Stimulated activated naive B cell treated with anti-CD40 and anti-IgM and Interleukin-4, amounts not matched to agents 10 μg/mL and 1 μg/mL and 100 μg/mL, for 72 hours (primary cell): ENCODE data around the gene GPR78.
A peak's percentile ranks its signal among the peaks of the same experiment; 100 is the strongest.
"Not testable (repeated sequence)": the region's sequence is repeated elsewhere in the genome, so short reads cannot be mapped to it uniquely, and the experiment has no call there.

Source experiments
- ATAC-seq, 2 donors: fragments of 150-1000 bp; cut with Tn5 transposase; replicated peaks; 2 replicates each; pipeline ENCODE4 v1.10.0; 2021; ENCODE audit warnings: moderate library complexity in 1 of 2
- DNase-seq: peaks from one replicate; pipeline ENCODE4 v3.0.0; 2021
- H3K27ac Mint-ChIP-seq: one replicate; pipeline ENCODE4 v1.8.0; 2022; ENCODE audit warnings: mild to moderate bottlenecking, mixed read lengths
- H3K27me3 Mint-ChIP-seq, 2 donors: one replicate each; pipeline ENCODE4 v1.8.0; 2022; ENCODE audit warnings: mixed read lengths in 2 of 2
- H3K36me3 Mint-ChIP-seq, 2 donors: one replicate each; pipeline ENCODE4 v1.8.0; 2022; ENCODE audit warnings: mixed read lengths in 2 of 2, mild to moderate bottlenecking in 1 of 2
- H3K4me1 Mint-ChIP-seq, 2 donors: one replicate each; pipeline ENCODE4 v1.8.0; 2022; ENCODE audit warnings: mixed read lengths in 2 of 2, mild to moderate bottlenecking in 1 of 2
- H3K4me3 Mint-ChIP-seq, 2 donors: one replicate each; pipeline ENCODE4 v1.8.0; 2022; ENCODE audit warnings: mild to moderate bottlenecking in 2 of 2, mixed read lengths in 2 of 2, moderate library complexity in 1 of 2
- H3K9me3 Mint-ChIP-seq, 2 donors: one replicate each; pipeline ENCODE4 v1.8.0; 2022; ENCODE audit warnings: mixed read lengths in 2 of 2, mild to moderate bottlenecking in 1 of 2

GPR78 gene

GRCh38 chr4:8612646-8613045, 32.5 kb downstream of the GPR78 start:
- no peak for ATAC-seq
- no peak for DNase-seq
- no peak overlapping the region for H3K4me3 Mint-ChIP-seq
- no peak overlapping the region for H3K27ac Mint-ChIP-seq
- peaks cover 5 to 10% of the 10 kb centered on the region in 2 donors for H3K27me3 Mint-ChIP-seq
- H3K36me3 Mint-ChIP-seq, result no peaks in the 10 kb centered on the region
- H3K4me1 Mint-ChIP-seq, result no peaks in the 10 kb centered on the region
- H3K9me3 Mint-ChIP-seq, result no peaks in the 10 kb centered on the region

GRCh38 chr4:8613421-8614364, 33.5 kb downstream of the GPR78 start:
- H3K4me3 Mint-ChIP-seq, result no peak overlapping the region
- no peak for ATAC-seq
- no peaks in the 10 kb centered on the region for H3K36me3 Mint-ChIP-seq
- H3K4me1 Mint-ChIP-seq, result no peaks in the 10 kb centered on the region
- no peaks in the 10 kb centered on the region for H3K9me3 Mint-ChIP-seq
- DNase-seq, result no peak
- no peak overlapping the region for H3K27ac Mint-ChIP-seq
- peaks cover 5 to 10% of the 10 kb centered on the region in 2 donors for H3K27me3 Mint-ChIP-seq

GRCh38 chr4:8614365-8615193, 34.4 kb downstream of the GPR78 start:
- H3K27ac Mint-ChIP-seq, result no peak overlapping the region
- H3K9me3 Mint-ChIP-seq, result no peaks in the 10 kb centered on the region
- H3K4me3 Mint-ChIP-seq, result no peak overlapping the region
- H3K27me3 Mint-ChIP-seq, result peaks cover 0 to 10% of the 10 kb centered on the region in 2 donors
- ATAC-seq (no peak), DNase-seq (no peak)
- no peaks in the 10 kb centered on the region for H3K36me3 Mint-ChIP-seq
- no peaks in the 10 kb centered on the region for H3K4me1 Mint-ChIP-seq

GRCh38 chr4:8615366-8615765, 35.2 kb downstream of the GPR78 start:
- no peaks in the 10 kb centered on the region for H3K36me3 Mint-ChIP-seq
- no peak overlapping the region for H3K4me3 Mint-ChIP-seq
- peaks cover 0 to 10% of the 10 kb centered on the region in 2 donors for H3K27me3 Mint-ChIP-seq
- no peak for DNase-seq
- H3K4me1 Mint-ChIP-seq, result no peaks in the 10 kb centered on the region
- H3K27ac Mint-ChIP-seq, result no peak overlapping the region
- H3K9me3 Mint-ChIP-seq, result no peaks in the 10 kb centered on the region
- no peak for ATAC-seq

- H3K4me3 Mint-ChIP-seq, result no peak overlapping the region
- no peak for DNase-seq
- ATAC-seq, result no peak
- no peaks in the 10 kb centered on the region for H3K4me1 Mint-ChIP-seq
- H3K36me3 Mint-ChIP-seq, result no peaks in the 10 kb centered on the region
- no peak overlapping the region for H3K27ac Mint-ChIP-seq
- no peaks in the 10 kb centered on the region for H3K9me3 Mint-ChIP-seq
- peaks cover 0 to 6% of the 10 kb centered on the region in 2 donors for H3K27me3 Mint-ChIP-seq
These were observed 36.0 kb downstream of the GPR78 start for GRCh38 chr4:8615921-8616787.

GRCh38 chr4:8616831-8617230, 36.6 kb downstream of the GPR78 start:
- DNase-seq (no peak), ATAC-seq (no peak)
- Mint-ChIP-seq H3K4me3 (no peak overlapping the region), H3K9me3 (no peaks in the 10 kb centered on the region), H3K27ac (no peak overlapping the region), H3K4me1 (no peaks in the 10 kb centered on the region), H3K36me3 (no peaks in the 10 kb centered on the region), H3K27me3 (peaks cover 0 to 5% of the 10 kb centered on the region in 2 donors)

- Mint-ChIP-seq H3K36me3 (no peaks in the 10 kb centered on the region), H3K4me3 (no peak overlapping the region), H3K27ac (no peak overlapping the region), H3K27me3 (peaks cover 0 to 5% of the 10 kb centered on the region in 2 donors), H3K4me1 (no peaks in the 10 kb centered on the region), H3K9me3 (no peaks in the 10 kb centered on the region)
- ATAC-seq (no peak), DNase-seq (no peak)
These were observed 37.4 kb downstream of the GPR78 start for GRCh38 chr4:8617486-8618040.

- no peak overlapping the region for H3K4me3 Mint-ChIP-seq
- peaks cover 0 to 5% of the 10 kb centered on the region in 2 donors for H3K27me3 Mint-ChIP-seq
- no peaks in the 10 kb centered on the region for H3K9me3 Mint-ChIP-seq
- DNase-seq (no peak), ATAC-seq (no peak)
- H3K4me1 Mint-ChIP-seq, result no peaks in the 10 kb centered on the region
- no peaks in the 10 kb centered on the region for H3K36me3 Mint-ChIP-seq
- H3K27ac Mint-ChIP-seq, result no peak overlapping the region
These were observed 38.2 kb downstream of the GPR78 start for GRCh38 chr4:8618421-8618820.

GRCh38 chr4:8618961-8619720, 38.9 kb downstream of the GPR78 start:
- no peak for ATAC-seq
- Mint-ChIP-seq H3K4me3 (no peak overlapping the region), H3K27ac (no peak overlapping the region), H3K36me3 (no peaks in the 10 kb centered on the region), H3K4me1 (no peaks in the 10 kb centered on the region), H3K9me3 (no peaks in the 10 kb centered on the region), H3K27me3 (peaks cover 0 to 5% of the 10 kb centered on the region in 2 donors)
- DNase-seq, result no peak

- not testable (repeated sequence) for H3K9me3 Mint-ChIP-seq, DNase-seq, H3K4me3 Mint-ChIP-seq, H3K36me3 Mint-ChIP-seq, H3K27ac Mint-ChIP-seq, H3K27me3 Mint-ChIP-seq, H3K4me1 Mint-ChIP-seq
- ATAC-seq, result peak; percentile 7 to 13
These were observed 40.9 kb downstream of the GPR78 start for GRCh38 chr4:8621135-8621534.

- not testable (repeated sequence) for H3K4me1 Mint-ChIP-seq, H3K4me3 Mint-ChIP-seq, H3K9me3 Mint-ChIP-seq, H3K36me3 Mint-ChIP-seq, DNase-seq, H3K27ac Mint-ChIP-seq, H3K27me3 Mint-ChIP-seq, ATAC-seq
These were observed 44.5 kb downstream of the GPR78 start for GRCh38 chr4:8624601-8625272.

GRCh38 chr4:8630240-8630905, 50.2 kb downstream of the GPR78 start:
- not testable (repeated sequence) for H3K36me3 Mint-ChIP-seq, H3K4me3 Mint-ChIP-seq, H3K9me3 Mint-ChIP-seq, H3K4me1 Mint-ChIP-seq, H3K27me3 Mint-ChIP-seq, DNase-seq, H3K27ac Mint-ChIP-seq, ATAC-seq
